GM21423 (cell line): ENCODE results near the gene PLEKHN1.

Experiments used
- ATAC-seq: cut with Tn5 transposase; IDR thresholded peaks from one replicate; pipeline ENCODE4 v1.9.1; 2021; ENCODE audit warnings: mild to moderate bottlenecking, moderate library complexity; ENCODE audit not compliant: unreplicated experiment

The PLEKHN1 gene

GRCh38 chr1:1022302-1023009, 56.2 kb downstream of the PLEKHN1 start:
- ATAC-seq: no peak

- no peak for ATAC-seq
Measured at GRCh38 chr1:1023700-1024099, 57.4 kb downstream of the PLEKHN1 start.

GRCh38 chr1:1024149-1024770, 58.0 kb downstream of the PLEKHN1 start:
- ATAC-seq: no peak

GRCh38 chr1:1024771-1025699, 58.8 kb downstream of the PLEKHN1 start:
- no peak for ATAC-seq
